PC-9 (cell line): ENCODE data around the gene OGFOD2. TPM values are rescaled to one million over a fixed set of nuclear protein-coding genes. Genes with fewer than 3 reads are reported as not detected.

Source experiments
- BruUV-seq: library from RNA; stranded (reverse); fragments of 400-500 nt; replicated peaks from 2 replicates; lab custom pipeline; 2021; lab: Mats Ljungman, UMichigan
- CTCF ChIA-PET: fragments of 300-600 bp; sonication (Branson Sonifier 250); formaldehyde crosslinking; loops from one replicate; lab custom pipeline; 2022; ENCODE audit warnings: antibody characterized with exemption; lab: Charles Lee
- POLR2A ChIA-PET: fragments of 300-600 bp; sonication (Branson Sonifier 250); formaldehyde crosslinking; loops from one replicate; lab custom pipeline; 2022; ENCODE audit warnings: antibody characterized with exemption; ENCODE audit not compliant: unreplicated experiment; lab: Charles Lee
- DNase-seq, 2 experiments: peaks; one replicate each; pipeline versions ENCODE4 v3.0.0 to v3.0.0-alpha.2; 2015 to 2022; ENCODE audit warnings: mixed read lengths in 1 of 2
- H2AFZ ChIP-seq: fragments of 200-600 bp; sonication (generic); 2 replicates; pipeline ENCODE4 v1.8.1; 2017; ENCODE audit warnings: antibody characterized with exemption
- H3F3A ChIP-seq: fragments of 200-600 bp; sonication (generic); 2 replicates; pipeline ENCODE4 v1.8.1; 2017; ENCODE audit warnings: antibody characterized with exemption, mild to moderate bottlenecking, low read depth; ENCODE audit not compliant: insufficient read depth
- H3K27ac ChIP-seq: fragments of 200-600 bp; sonication (generic); 2 replicates; pipeline ENCODE4 v1.6.1; 2016; ENCODE audit warnings: mixed run types
- H3K27me3 ChIP-seq: fragments of 200-600 bp; sonication (generic); 2 replicates; pipeline ENCODE4 v1.6.1; 2016; ENCODE audit warnings: low read depth, mixed run types; ENCODE audit not compliant: insufficient read depth
- H3K36me3 ChIP-seq: fragments of 200-600 bp; sonication (generic); 2 replicates; pipeline ENCODE4 v1.6.1; 2016; ENCODE audit warnings: low read depth, mixed run types
- H3K4me1 ChIP-seq: fragments of 200-600 bp; sonication (generic); replicated peaks from 2 replicates; pipeline ENCODE4 v1.6.1; 2016; ENCODE audit warnings: mixed run types; ENCODE audit not compliant: insufficient read depth
- H3K4me2 ChIP-seq: fragments of 200-600 bp; sonication (generic); 2 replicates; pipeline ENCODE4 v1.6.1; 2017; ENCODE audit warnings: mixed run types
- H3K4me3 ChIP-seq: fragments of 200-600 bp; sonication (generic); 2 replicates; pipeline ENCODE4 v1.6.1; 2016; ENCODE audit warnings: mixed run types
- H3K79me2 ChIP-seq: fragments of 200-600 bp; sonication (generic); 2 replicates; pipeline ENCODE4 v1.6.1; 2017; ENCODE audit warnings: low read depth, mixed run types
- H3K9me2 ChIP-seq: fragments of 200-600 bp; sonication (generic); 2 replicates; pipeline ENCODE4 v1.8.1; 2017; ENCODE audit warnings: mild to moderate bottlenecking; ENCODE audit not compliant: insufficient read depth
- H3K9me3 ChIP-seq: fragments of 200-600 bp; sonication (generic); 2 replicates; pipeline ENCODE4 v1.8.1; 2016; ENCODE audit warnings: low read depth; ENCODE audit not compliant: insufficient read depth
- H4K20me1 ChIP-seq: fragments of 200-600 bp; sonication (generic); 2 replicates; pipeline ENCODE4 v1.8.1; 2017; ENCODE audit not compliant: insufficient read depth
- EZH2 ChIP-seq: fragments of 200-600 bp; sonication (generic); IDR thresholded peaks from 2 replicates; pipeline ENCODE4 v1.8.0; 2017; ENCODE audit warnings: antibody characterized with exemption, low read depth
- intact Hi-C: fragments of 100-400 bp; cut with micrococcal nuclease; formaldehyde crosslinking; loops from one replicate; pipeline ENCODE4 v1.10.0; 2022; ENCODE audit not compliant: unreplicated experiment
- total RNA-seq: library from RNA; stranded (reverse); gene quantifications from 2 replicates; pipeline ENCODE4 v1.2.3, GENCODE V29; 2021
- TF ChIP-seq, protein P1 (sequence below): fragments of 200-600 bp; sonication (generic); conservative IDR thresholded peaks from 2 replicates; pipeline ENCODE4 v1.6.1; 2017; ENCODE audit warnings: mixed run types, antibody characterized with exemption, mild to moderate bottlenecking, moderate library complexity

OGFOD2 gene
- total RNA-seq, 1 experiment from 2014 or later: 33.5 TPM

DNA sequence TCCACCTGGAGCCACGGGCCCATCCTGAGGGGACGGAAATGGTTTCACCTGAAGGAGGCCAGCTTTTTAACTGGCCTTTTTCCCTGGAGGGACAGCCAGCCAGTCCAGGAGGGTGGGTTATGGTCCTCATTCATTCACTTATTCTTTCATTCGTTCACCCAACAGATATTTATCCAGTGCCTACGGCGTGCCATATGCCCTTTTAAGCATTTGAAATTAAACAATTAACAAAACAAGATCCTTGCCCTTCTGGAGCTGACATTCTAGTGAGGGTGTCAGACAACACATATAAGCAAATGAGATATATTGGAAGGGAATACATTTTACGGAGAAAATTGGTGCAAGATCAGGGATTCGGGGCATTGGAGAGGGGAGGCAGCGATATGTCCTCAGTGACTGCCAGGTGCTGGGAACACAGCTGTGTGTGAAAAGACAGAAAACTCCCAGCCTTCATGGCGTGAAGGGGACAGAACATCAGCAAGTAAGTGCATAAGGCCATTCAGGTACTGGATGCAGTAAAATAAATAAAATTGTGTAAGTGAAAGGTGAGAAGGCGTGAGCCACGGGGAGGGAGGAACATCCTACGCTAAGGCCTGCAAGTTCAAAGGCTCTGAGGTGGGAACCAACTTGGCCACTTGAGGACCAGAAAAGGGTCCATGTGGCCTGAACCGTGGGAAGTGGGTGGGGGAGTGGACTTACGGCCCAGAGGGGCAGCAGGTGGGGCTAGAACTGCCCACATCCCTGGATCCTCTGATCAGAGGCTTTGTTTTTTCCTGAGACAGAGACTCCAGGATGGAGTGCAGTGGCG lies 8.1 kb upstream of the OGFOD2 start:
- TF ChIP-seq EZH2: no peak
- TF ChIP-seq, protein P1, sequence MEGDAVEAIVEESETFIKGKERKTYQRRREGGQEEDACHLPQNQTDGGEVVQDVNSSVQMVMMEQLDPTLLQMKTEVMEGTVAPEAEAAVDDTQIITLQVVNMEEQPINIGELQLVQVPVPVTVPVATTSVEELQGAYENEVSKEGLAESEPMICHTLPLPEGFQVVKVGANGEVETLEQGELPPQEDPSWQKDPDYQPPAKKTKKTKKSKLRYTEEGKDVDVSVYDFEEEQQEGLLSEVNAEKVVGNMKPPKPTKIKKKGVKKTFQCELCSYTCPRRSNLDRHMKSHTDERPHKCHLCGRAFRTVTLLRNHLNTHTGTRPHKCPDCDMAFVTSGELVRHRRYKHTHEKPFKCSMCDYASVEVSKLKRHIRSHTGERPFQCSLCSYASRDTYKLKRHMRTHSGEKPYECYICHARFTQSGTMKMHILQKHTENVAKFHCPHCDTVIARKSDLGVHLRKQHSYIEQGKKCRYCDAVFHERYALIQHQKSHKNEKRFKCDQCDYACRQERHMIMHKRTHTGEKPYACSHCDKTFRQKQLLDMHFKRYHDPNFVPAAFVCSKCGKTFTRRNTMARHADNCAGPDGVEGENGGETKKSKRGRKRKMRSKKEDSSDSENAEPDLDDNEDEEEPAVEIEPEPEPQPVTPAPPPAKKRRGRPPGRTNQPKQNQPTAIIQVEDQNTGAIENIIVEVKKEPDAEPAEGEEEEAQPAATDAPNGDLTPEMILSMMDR: no peak
- ChIA-PET POLR2A (interaction anchor here (0.6 to 0.7 kb wide), 2 partner anchors 23 to 266 kb away, joined by 3 to 5 read pairs; partner anchors contain the start of gene MPHOSPH9), CTCF (interaction anchor here (0.5 to 0.9 kb wide), 3 partner anchors 167 to 455 kb away, joined by 3 to 6 read pairs (median 4); no protein-coding TSS in a partner anchor)
- BruUV-seq: no TSS peak
- Histone ChIP-seq H3F3A (peaks cover 6% of the 10 kb centered on the region), H3K4me1 (peaks cover 5% of the 10 kb centered on the region), H3K4me2 (peak overlapping the region; percentile 68), H2AFZ (peak overlapping the region; percentile 84; the same call in 1 of the 2 replicates), H3K27me3 (no peaks in the 10 kb centered on the region), H3K4me3 (peak overlapping the region; percentile 24; the same call in 1 of the 2 replicates), H3K79me2 (no peaks in the 10 kb centered on the region), H3K9me3 (no peaks in the 10 kb centered on the region), H3K36me3 (no peaks in the 10 kb centered on the region), H3K9me2 (no peaks in the 10 kb centered on the region), H4K20me1 (no peaks in the 10 kb centered on the region), H3K27ac (no peak overlapping the region)
- intact Hi-C loops: loop anchor here (5.0 kb wide), 1 partner anchor 190 kb away; no protein-coding TSS in a partner anchor
- DNase-seq: no peak

DNA sequence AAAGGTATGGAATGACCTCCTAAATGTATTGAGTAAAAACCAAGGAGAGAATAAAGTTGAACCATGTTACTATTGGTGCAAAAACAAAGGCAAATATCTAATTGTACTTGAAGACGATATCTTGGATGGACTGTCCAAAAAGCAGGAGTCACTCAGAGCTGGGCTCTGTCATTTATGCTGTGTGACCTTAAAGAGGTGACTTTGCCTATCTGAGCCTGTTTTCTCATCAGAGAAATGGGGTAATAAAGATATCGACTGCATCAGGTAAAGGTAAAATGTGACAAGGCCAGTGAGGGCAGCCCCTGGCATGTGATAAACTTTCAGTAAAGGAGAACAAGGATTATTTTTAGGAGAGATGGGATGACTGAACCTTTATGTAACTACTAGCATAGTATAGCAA lies 6.9 kb upstream of the OGFOD2 start:
- CTCF ChIA-PET: no interaction called here
- H3K79me2 ChIP-seq: no peaks in the 10 kb centered on the region
- H3K36me3 ChIP-seq: no peaks in the 10 kb centered on the region
- no peaks in the 10 kb centered on the region for H3K9me2 ChIP-seq
- POLR2A ChIA-PET: no interaction called here
- H3K27ac ChIP-seq: no peak overlapping the region
- intact Hi-C loops: loop anchor here (5.0 kb wide), 1 partner anchor 191 kb away; no protein-coding TSS in a partner anchor
- H3K9me3 ChIP-seq: no peaks in the 10 kb centered on the region
- H3F3A ChIP-seq: peaks cover 5% of the 10 kb centered on the region
- no peak overlapping the region for H2AFZ ChIP-seq
- no peaks in the 10 kb centered on the region for H4K20me1 ChIP-seq
- no peak for TF ChIP-seq EZH2
- TF ChIP-seq, protein P1: no peak
- no TSS peak for BruUV-seq
- H3K4me2 ChIP-seq: no peak overlapping the region
- H3K4me1 ChIP-seq: peaks cover 5% of the 10 kb centered on the region
- DNase-seq: no peak
- H3K27me3 ChIP-seq: no peaks in the 10 kb centered on the region
- no peak overlapping the region for H3K4me3 ChIP-seq

DNA sequence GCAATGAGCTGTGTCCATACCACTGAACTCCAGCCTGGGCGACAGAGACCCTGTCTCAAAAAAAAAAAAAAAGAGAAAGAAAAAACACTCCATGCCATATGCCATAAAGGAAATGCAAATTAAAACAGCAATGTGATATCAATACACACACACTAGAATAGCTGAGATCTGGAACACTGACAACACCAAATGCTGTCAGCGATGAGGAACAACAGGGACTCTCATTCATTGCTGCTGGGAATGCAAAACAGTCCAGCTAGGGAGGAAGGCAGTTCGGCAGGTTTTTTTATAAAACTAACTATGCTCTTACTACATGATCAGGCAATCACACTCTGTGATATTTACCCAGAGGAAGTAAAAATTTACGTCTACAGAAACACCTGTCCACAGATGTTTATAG lies 5.4 kb upstream of the OGFOD2 start:
- Histone ChIP-seq H2AFZ (no peak overlapping the region), H3K27ac (no peak overlapping the region), H3K4me2 (no peak overlapping the region), H3K4me3 (no peak overlapping the region), H3K4me1 (peaks cover 5% of the 10 kb centered on the region), H4K20me1 (no peaks in the 10 kb centered on the region), H3K79me2 (no peaks in the 10 kb centered on the region), H3K9me2 (no peaks in the 10 kb centered on the region), H3K36me3 (no peaks in the 10 kb centered on the region), H3K27me3 (no peaks in the 10 kb centered on the region), H3F3A (peaks cover 12% of the 10 kb centered on the region), H3K9me3 (no peaks in the 10 kb centered on the region)
- intact Hi-C loops: loop anchor here (5.0 to 10.0 kb wide), 2 partner anchors 192 to 635 kb away; partner anchors contain the start of gene DDX55
- TF ChIP-seq, protein P1: no peak
- TF ChIP-seq EZH2: no peak
- ChIA-PET CTCF (interaction anchor here (0.6 to 0.7 kb wide), 2 partner anchors 179 to 276 kb away, joined by 3 to 7 read pairs; no protein-coding TSS in a partner anchor), POLR2A (interaction anchor here (0.6 to 0.7 kb wide), 2 partner anchors 13 to 269 kb away, joined by 3 to 6 read pairs; no protein-coding TSS in a partner anchor)
- DNase-seq: no peak
- BruUV-seq: no TSS peak
